GM12892 (cell line): Measurements from ENCODE around the gene TYW1B.
"Not testable (repeated sequence)": the region's sequence is repeated elsewhere in the genome, so short reads cannot be mapped to it uniquely, and the experiment has no call there.

Experiments used
- POLR2A ChIP-seq: IDR thresholded peaks from 2 replicates; pipeline ENCODE4 v1.6.1; 2011; ENCODE audit warnings: low read depth, low read length, control low read depth
- POLR2AphosphoS5 ChIP-seq: IDR thresholded peaks from 2 replicates; pipeline ENCODE4 v1.6.1; 2011; ENCODE audit warnings: low read depth, low read length, control low read depth

DNA sequence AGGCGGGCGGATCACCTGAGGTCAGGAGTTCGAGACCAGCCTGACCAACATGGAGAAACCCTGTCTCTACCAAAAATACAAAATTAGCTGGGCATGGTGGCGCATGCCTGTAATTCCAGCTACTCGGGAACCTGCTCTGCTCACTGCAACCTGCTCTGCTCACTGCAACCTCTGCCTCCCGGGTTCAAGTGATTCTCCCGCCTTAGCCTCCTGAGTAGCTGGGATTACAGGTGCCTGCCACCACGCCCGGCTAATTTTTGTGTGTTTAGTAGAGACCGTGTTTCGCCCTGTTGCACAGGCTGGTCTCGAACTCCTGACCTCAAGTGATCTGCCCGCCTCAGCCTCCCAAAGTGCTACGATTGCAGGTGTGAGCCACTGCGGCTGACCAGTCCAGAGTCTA lies 16.1 kb upstream of the TYW1B start:
- not testable (repeated sequence) for TF ChIP-seq POLR2A, POLR2AphosphoS5
